H9 (cell line): Measurements from ENCODE around the gene ST6GAL1. TPM values are rescaled to one million over a fixed set of nuclear protein-coding genes. Genes with fewer than 3 reads are reported as not detected.

Experiments used
- DNase-seq: peaks from one replicate; pipeline ENCODE4 v3.0.0-alpha.2; 2017
- H2AFZ ChIP-seq: one replicate; pipeline ENCODE4 v1.6.1; 2013; ENCODE audit warnings: mild to moderate bottlenecking, low read length, control low read depth, moderate library complexity
- H2AK5ac ChIP-seq: 2 replicates; pipeline ENCODE4 v1.6.1; 2013; ENCODE audit warnings: low read length, control low read depth, mixed read lengths; ENCODE audit not compliant: insufficient read length
- H2BK120ac ChIP-seq: one replicate; pipeline ENCODE4 v1.6.1; 2013; ENCODE audit warnings: low read depth, mild to moderate bottlenecking, low read length, control low read depth, inconsistent platforms; ENCODE audit not compliant: poor library complexity, severe bottlenecking
- H2BK12ac ChIP-seq: 2 replicates; pipeline ENCODE4 v1.6.1; 2013; ENCODE audit warnings: low read length, control low read depth, mixed read lengths, low read depth; ENCODE audit not compliant: insufficient read length
- H2BK15ac ChIP-seq: 2 replicates; pipeline ENCODE4 v1.6.1; 2013; ENCODE audit warnings: low read depth, low read length, control low read depth
- H2BK20ac ChIP-seq: one replicate; pipeline ENCODE4 v1.6.1; 2013; ENCODE audit warnings: low read depth, mild to moderate bottlenecking, low read length, control low read depth, inconsistent platforms; ENCODE audit not compliant: poor library complexity, severe bottlenecking
- H2BK5ac ChIP-seq: 2 replicates; pipeline ENCODE4 v1.6.1; 2013; ENCODE audit warnings: low read length, control low read depth, mixed read lengths; ENCODE audit not compliant: insufficient read length
- H3K14ac ChIP-seq: 2 replicates; pipeline ENCODE4 v1.6.1; 2013; ENCODE audit warnings: low read length, control low read depth; ENCODE audit not compliant: insufficient read depth
- H3K18ac ChIP-seq: 2 replicates; pipeline ENCODE4 v1.6.1; 2013; ENCODE audit warnings: low read depth, mild to moderate bottlenecking, mixed read lengths, low read length, control low read depth; ENCODE audit not compliant: insufficient read length
- H3K23ac ChIP-seq: 2 replicates; pipeline ENCODE4 v1.6.1; 2013; ENCODE audit warnings: low read length, control low read depth, mixed read lengths, low read depth; ENCODE audit not compliant: insufficient read length
- H3K23me2 ChIP-seq: 2 replicates; pipeline ENCODE4 v1.6.1; 2013; ENCODE audit warnings: low read depth, mild to moderate bottlenecking, mixed read lengths, low read length, control low read depth; ENCODE audit not compliant: insufficient read length, poor library complexity, severe bottlenecking
- H3K27ac ChIP-seq: 2 replicates; pipeline ENCODE4 v1.5.1; 2013; ENCODE audit warnings: low read length, control low read depth, mixed read lengths, low read depth; ENCODE audit not compliant: insufficient read length
- H3K27me3 ChIP-seq: 2 replicates; pipeline ENCODE4 v1.6.1; 2013; ENCODE audit warnings: low read length, control low read depth, inconsistent platforms; ENCODE audit not compliant: insufficient read depth
- H3K4ac ChIP-seq: 2 replicates; pipeline ENCODE4 v1.6.1; 2013; ENCODE audit warnings: low read depth, mild to moderate bottlenecking, control low read depth, inconsistent platforms, low read length, moderate library complexity
- H3K4me1 ChIP-seq: 2 replicates; pipeline ENCODE4 v1.6.1; 2013; ENCODE audit warnings: low read length, control low read depth, inconsistent platforms; ENCODE audit not compliant: insufficient read depth
- H3K4me2 ChIP-seq: 2 replicates; pipeline ENCODE4 v1.6.1; 2013; ENCODE audit warnings: low read length, control low read depth, mixed read lengths; ENCODE audit not compliant: insufficient read length, insufficient read depth
- H3K56ac ChIP-seq: 2 replicates; pipeline ENCODE4 v1.6.1; 2013; ENCODE audit warnings: low read depth, mild to moderate bottlenecking, mixed read lengths, low read length, control low read depth; ENCODE audit not compliant: insufficient read length
- H3K79me1 ChIP-seq: 2 replicates; pipeline ENCODE4 v1.6.1; 2013; ENCODE audit warnings: low read depth, mild to moderate bottlenecking, moderate library complexity, low read length, control low read depth, inconsistent platforms; ENCODE audit not compliant: insufficient read depth, poor library complexity, severe bottlenecking
- H3K79me2 ChIP-seq: 2 replicates; pipeline ENCODE4 v1.6.1; 2013; ENCODE audit warnings: low read length, control low read depth, inconsistent platforms; ENCODE audit not compliant: insufficient read depth
- H3K9ac ChIP-seq: 2 replicates; pipeline ENCODE4 v1.6.1; 2013; ENCODE audit warnings: low read length, control low read depth, mixed read lengths; ENCODE audit not compliant: insufficient read length; ENCODE audit errors: extremely low read depth
- H3K9me3 ChIP-seq: one replicate; pipeline ENCODE4 v1.6.1; 2013; ENCODE audit warnings: low read depth, low read length, inconsistent platforms; ENCODE audit not compliant: control insufficient read depth
- H3T11ph ChIP-seq: one replicate; pipeline ENCODE4 v1.6.1; 2013; ENCODE audit warnings: mild to moderate bottlenecking, low read length, control low read depth, inconsistent platforms
- H4K20me1 ChIP-seq: one replicate; pipeline ENCODE4 v1.6.1; 2013; ENCODE audit not compliant: control insufficient read depth, insufficient read length, insufficient read depth
- H4K5ac ChIP-seq: 2 replicates; pipeline ENCODE4 v1.6.1; 2013; ENCODE audit warnings: low read depth, mild to moderate bottlenecking, mixed read lengths, low read length, control low read depth; ENCODE audit not compliant: insufficient read length
- H4K8ac ChIP-seq: replicated peaks from 2 replicates; pipeline ENCODE4 v1.6.1; 2013; ENCODE audit warnings: low read length, control low read depth, mixed read lengths, low read depth; ENCODE audit not compliant: insufficient read length
- H4K91ac ChIP-seq: 2 replicates; pipeline ENCODE4 v1.6.1; 2013; ENCODE audit warnings: low read depth, mild to moderate bottlenecking, moderate library complexity, mixed read lengths, low read length, control low read depth; ENCODE audit not compliant: insufficient read length
- H3K27ac Mint-ChIP-seq, 3 experiments: 2 replicates in 2 of 3; 3 replicates in 1 of 3; pipeline ENCODE4 v1.8.0; 2020 to 2021; ENCODE audit warnings: mixed read lengths in 3 of 3, mild to moderate bottlenecking in 1 of 3, moderate library complexity in 1 of 3
- H3K27me3 Mint-ChIP-seq: 2 replicates; pipeline ENCODE4 v1.8.0; 2021; ENCODE audit warnings: low read depth, mild to moderate bottlenecking, moderate library complexity, mixed read lengths
- H3K36me3 Mint-ChIP-seq, 3 experiments: 2 replicates in 2 of 3; 3 replicates in 1 of 3; pipeline ENCODE4 v1.8.0; 2020 to 2021; ENCODE audit warnings: low read depth in 3 of 3, mixed read lengths in 3 of 3; ENCODE audit not compliant: insufficient read depth in 1 of 3
- H3K4me1 Mint-ChIP-seq, 2 experiments: 2 replicates each; pipeline ENCODE4 v1.8.0; 2020; ENCODE audit warnings: mixed read lengths in 2 of 2
- H3K4me3 Mint-ChIP-seq, 2 experiments: 2 replicates in 1 of 2; 3 replicates in 1 of 2; pipeline ENCODE4 v1.8.0; 2020 to 2021; ENCODE audit warnings: mild to moderate bottlenecking in 2 of 2, mixed read lengths in 2 of 2, moderate library complexity in 1 of 2
- H3K9me3 Mint-ChIP-seq, 2 experiments: 2 replicates in 1 of 2; 3 replicates in 1 of 2; pipeline ENCODE4 v1.8.0; 2020; ENCODE audit warnings: mild to moderate bottlenecking in 2 of 2, mixed read lengths in 2 of 2, moderate library complexity in 1 of 2
- CTCF ChIP-seq: fragments of 200-600 bp; sonication (generic); conservative IDR thresholded peaks from 3 replicates; pipeline ENCODE4 v1.8.0; 2021; ENCODE audit warnings: antibody characterized with exemption, mild to moderate bottlenecking
- total RNA-seq: library from RNA; stranded (reverse); gene quantifications from 2 replicates; pipeline ENCODE4 v1.2.1, GENCODE V29; 2021

The ST6GAL1 gene
- total RNA-seq, 1 experiment from 2014 or later = 139 TPM

GRCh38 chr3:187031934-187032333 is 101.6 kb downstream of the ST6GAL1 start:
- Mint-ChIP-seq H3K27ac (no peak overlapping the region), H3K9me3 (peaks cover 18 to 19% of the 10 kb centered on the region in 2 experiments), H3K36me3 (peaks cover 49 to 64% (median 54%) of the 10 kb centered on the region in 3 experiments), H3K4me3 (no peak overlapping the region), H3K27me3 (no peaks in the 10 kb centered on the region), H3K4me1 (peaks cover 3 to 7% of the 10 kb centered on the region in 2 experiments; a peak in 2 of 4 replicates)
- H3K27ac ChIP-seq = no peak overlapping the region
- no peak overlapping the region for H2BK12ac ChIP-seq
- no peak overlapping the region for H3K14ac ChIP-seq
- no peaks in the 10 kb centered on the region for H3K27me3 ChIP-seq
- H3K23me2 ChIP-seq = no peaks in the 10 kb centered on the region
- no peak overlapping the region for H3K4me2 ChIP-seq
- no peak overlapping the region for H2BK15ac ChIP-seq
- no peak overlapping the region for H4K8ac ChIP-seq
- no peak for DNase-seq
- H2BK5ac ChIP-seq = no peak overlapping the region
- no peak overlapping the region for H4K5ac ChIP-seq
- no peak overlapping the region for H3T11ph ChIP-seq
- no peaks in the 10 kb centered on the region for H3K79me1 ChIP-seq
- no peak overlapping the region for H2BK20ac ChIP-seq
- no peak overlapping the region for H3K56ac ChIP-seq
- no peak overlapping the region for H2AFZ ChIP-seq
- no peaks in the 10 kb centered on the region for H4K20me1 ChIP-seq
- no peak overlapping the region for H2BK120ac ChIP-seq
- no peak overlapping the region for H3K18ac ChIP-seq
- H3K9ac ChIP-seq = no peak overlapping the region
- H3K4me1 ChIP-seq = no peaks in the 10 kb centered on the region; the same call in 1 of the 2 replicates
- no peak for TF ChIP-seq CTCF
- H3K23ac ChIP-seq = no peak overlapping the region
- no peaks in the 10 kb centered on the region for H3K9me3 ChIP-seq
- H3K79me2 ChIP-seq = no peaks in the 10 kb centered on the region
- H2AK5ac ChIP-seq = no peak overlapping the region
- H3K4ac ChIP-seq = no peak overlapping the region
- no peak overlapping the region for H4K91ac ChIP-seq
